Stimulated activated CD8-positive, alpha-beta memory T cell treated with anti-CD3 and anti-CD28 coated beads, Interleukin-12 subunit alpha, Interleukin-12 subunit beta, amount 100 ng/mL, for 24 hours (primary cell): ENCODE data around the gene TMEM247.
"Not testable (repeated sequence)": the region's sequence is repeated elsewhere in the genome, so short reads cannot be mapped to it uniquely, and the experiment has no call there.

ENCODE experiments used
- DNase-seq: peaks from one replicate; pipeline ENCODE4 v3.0.0-alpha.2; 2020; ENCODE audit errors: extremely low read depth

Gene TMEM247

GRCh38 chr2:46458763-46459500, 20.4 kb upstream of the TMEM247 start:
- DNase-seq = no peak

DNA sequence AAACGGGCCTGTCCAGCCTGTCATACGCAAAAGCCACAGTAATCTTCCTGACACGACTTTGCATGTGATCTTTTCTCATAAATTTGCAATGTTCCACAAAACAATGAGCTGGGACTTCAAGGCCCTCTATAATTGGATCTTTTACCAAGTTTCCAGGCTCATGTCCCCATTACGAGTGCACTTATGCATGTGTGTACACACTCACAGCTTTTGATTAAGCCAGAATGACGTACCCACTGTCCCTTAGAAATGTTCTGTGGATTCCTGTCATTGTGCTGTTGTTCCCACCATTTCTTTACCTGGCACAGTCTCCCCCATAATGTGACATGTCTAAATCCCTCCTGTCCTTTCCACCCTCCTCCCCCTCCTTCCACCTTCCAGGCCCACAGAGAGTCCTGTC, 19.7 kb upstream of the TMEM247 start:
- no peak for DNase-seq

- DNase-seq = no peak
Measured at GRCh38 chr2:46460241-46460921, 19.0 kb upstream of the TMEM247 start.

DNA sequence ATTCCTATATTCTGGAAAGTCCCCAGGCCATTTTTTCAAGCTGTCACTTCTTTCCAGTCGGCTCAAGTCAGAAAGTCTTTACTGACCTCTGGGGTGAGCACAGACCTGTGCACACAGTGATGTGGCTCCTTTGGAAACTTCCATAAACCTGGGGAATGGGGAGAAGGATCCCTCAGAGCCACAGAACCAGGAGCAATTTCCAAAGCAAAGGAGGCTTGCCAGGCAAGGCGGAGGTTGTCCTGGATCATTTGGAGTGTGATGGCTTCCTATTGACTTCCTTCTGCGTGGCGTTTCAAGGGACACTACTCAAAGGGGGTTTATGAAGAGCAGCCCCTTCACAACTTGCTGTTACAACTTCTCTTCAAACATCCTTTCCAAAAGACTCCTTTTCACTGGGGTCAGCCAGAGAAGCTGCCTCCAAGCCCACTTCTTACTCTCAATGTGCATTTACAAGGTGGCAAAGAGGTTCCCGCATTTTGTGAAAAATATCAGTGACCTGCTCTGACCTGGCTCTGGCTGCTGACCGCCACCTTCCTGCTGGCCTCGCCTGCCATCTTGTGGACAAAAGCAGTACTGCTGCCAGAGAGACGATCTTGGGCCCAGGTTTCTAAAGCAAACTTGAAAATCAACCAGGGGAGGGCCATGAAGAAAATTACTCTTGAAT, 18.2 kb upstream of the TMEM247 start:
- DNase-seq = peak; percentile 28

DNA sequence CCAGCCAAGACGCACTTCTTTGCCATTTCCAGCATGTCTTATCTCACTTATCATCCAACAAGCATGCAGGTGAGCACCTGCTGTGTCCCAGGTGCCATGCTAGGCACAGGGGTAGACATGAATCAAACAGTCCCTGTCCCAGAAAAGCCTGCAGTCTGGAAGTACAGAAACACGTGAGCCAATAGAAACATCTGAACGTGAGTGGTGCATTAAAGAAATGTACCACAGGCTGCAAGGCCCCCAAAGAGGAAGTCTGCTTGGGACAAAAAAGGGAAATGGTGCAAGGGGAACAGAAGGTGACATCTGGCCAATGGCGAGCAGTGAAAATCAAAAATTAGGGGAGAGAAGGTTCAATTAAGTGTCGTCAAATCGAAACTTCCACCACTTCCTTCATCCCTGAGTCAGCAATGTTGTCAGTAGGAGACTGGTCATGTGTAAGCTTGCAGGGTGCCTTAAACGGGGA, 17.6 kb upstream of the TMEM247 start:
- DNase-seq = no peak

GRCh38 chr2:46462936-46463335, 16.4 kb upstream of the TMEM247 start:
- DNase-seq = no peak

GRCh38 chr2:46469116-46469515, 10.2 kb upstream of the TMEM247 start:
- DNase-seq = no peak

GRCh38 chr2:46469700-46470099, 9.7 kb upstream of the TMEM247 start:
- DNase-seq = no peak

- DNase-seq = no peak
Measured at GRCh38 chr2:46470114-46470628, 9.2 kb upstream of the TMEM247 start.

DNA sequence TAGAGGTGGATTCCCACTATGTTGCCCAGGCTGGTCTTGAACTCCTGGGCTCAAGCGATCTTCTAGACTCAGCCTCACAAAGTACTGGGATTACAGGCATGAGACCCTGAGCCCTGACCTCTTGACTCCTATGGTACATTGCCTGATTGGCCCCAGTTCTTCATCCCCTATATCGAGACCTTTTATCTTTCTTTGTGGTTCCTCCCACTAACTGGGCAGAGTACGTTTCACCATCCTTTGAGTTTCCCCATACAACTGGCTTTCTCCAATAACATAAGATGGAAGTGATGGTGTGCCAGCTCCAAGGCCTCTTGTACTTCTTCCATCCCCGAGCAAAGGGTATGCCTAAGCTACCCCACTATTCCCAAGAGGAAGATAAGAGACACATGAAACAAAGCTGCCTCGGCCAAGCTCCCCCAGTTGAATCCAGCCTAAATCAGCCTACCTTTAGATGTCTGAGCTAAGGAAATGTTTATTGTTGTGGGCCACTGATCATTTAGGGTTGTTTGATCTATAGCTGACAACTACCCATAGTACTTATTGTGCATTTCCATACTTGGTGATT, 8.3 kb upstream of the TMEM247 start:
- no peak for DNase-seq

DNA sequence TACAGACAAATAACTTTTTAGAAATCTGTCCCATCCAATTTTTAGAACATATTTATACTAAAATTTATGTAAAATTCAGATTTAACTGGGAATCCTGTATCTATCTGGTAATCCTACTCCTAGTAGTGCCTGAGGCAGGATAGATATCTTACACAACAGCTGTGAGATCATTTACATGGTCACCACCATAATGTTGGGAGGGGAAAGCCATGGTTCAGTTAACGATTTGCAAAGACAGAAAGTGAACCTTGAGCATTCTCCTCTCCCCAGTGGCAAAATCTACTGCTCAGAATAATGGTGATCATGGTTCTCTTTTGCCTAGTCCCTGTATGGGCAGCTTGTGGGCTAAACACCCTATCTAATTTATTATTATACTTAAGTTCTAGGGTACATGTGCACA, 7.7 kb upstream of the TMEM247 start:
- no peak for DNase-seq

GRCh38 chr2:46472165-46472564, 7.2 kb upstream of the TMEM247 start:
- DNase-seq = not testable (repeated sequence)

GRCh38 chr2:46477462-46477861, 1.9 kb upstream of the TMEM247 start:
- not testable (repeated sequence) for DNase-seq

DNA sequence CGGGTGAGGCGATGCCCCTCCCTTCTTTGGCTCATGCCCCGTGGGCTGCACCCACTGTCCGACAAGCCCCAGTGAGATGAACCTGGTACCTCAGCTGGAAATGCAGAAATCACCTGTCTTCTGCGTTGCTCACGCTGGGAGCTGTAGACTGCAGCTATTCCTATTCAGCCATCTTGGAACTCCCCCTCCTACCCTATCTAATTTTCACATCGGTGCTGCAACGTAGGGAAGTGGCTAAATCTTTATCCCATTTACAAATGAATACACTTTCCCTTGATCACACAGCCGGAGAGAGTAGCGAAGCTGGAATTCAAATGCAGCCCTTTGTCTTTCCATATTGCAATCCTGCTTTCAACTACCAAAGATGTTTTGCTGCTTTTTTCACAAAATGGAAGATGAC, 1.4 kb upstream of the TMEM247 start:
- DNase-seq = no peak

GRCh38 chr2:46480562-46480961, 1.2 kb downstream of the TMEM247 start:
- DNase-seq = no peak

- no peak for DNase-seq
Measured at GRCh38 chr2:46481198-46482193, 2.1 kb downstream of the TMEM247 start.

GRCh38 chr2:46482490-46482889, 3.1 kb downstream of the TMEM247 start:
- no peak for DNase-seq

GRCh38 chr2:46485002-46485401, 5.6 kb downstream of the TMEM247 start:
- no peak for DNase-seq

DNA sequence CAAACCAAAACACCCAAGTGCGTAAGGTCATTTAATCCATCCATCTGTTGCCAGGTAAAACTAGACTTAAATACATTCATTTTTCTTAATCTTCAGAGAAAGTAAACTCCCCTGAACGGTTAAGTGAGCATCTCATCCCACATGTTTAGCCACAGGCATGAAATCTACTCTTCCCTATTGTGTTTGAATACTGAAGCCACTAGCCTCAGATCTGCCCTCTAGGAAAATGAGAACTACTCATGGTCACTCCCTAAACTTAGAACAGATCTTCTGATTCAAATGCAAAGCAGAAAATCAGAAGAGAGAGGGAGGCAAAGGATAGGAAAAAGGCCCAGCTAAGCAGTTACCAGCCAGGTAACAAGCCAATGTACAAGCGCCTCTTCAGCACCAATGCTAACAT, 7.1 kb downstream of the TMEM247 start:
- DNase-seq = no peak

GRCh38 chr2:46487667-46488335, 8.4 kb downstream of the TMEM247 start:
- no peak for DNase-seq
